ENCODE measurements around the gene HAUS2.

Gene HAUS2

GRCh38 chr15:42523331-42523730, 25.3 kb upstream of the HAUS2 start:
- no peak for TF ChIP-seq EZH2phosphoT487 (IDR thresholded peaks at IDR 0.05; ENCODE audit: low read length)
- no peak for TF ChIP-seq EZH2 (optimal IDR thresholded peaks at IDR 0.05; ENCODE audit: low read depth, low read length)
- Histone ChIP-seq H3K4me3 (ENCODE audit: low read length) (no peak overlapping the region), H3K79me2 (ENCODE audit: low read length) (no peaks in the 10 kb centered on the region), H3K9ac (ENCODE audit: low read length) (no peak overlapping the region), H3K27me3 (replicated peaks; ENCODE audit: insufficient read depth, low read length) (no peaks in the 10 kb centered on the region), H3K27ac (ENCODE audit: low read length) (no peak overlapping the region), H3K36me3 (replicated peaks; ENCODE audit: insufficient read depth, low read length) (no peaks in the 10 kb centered on the region), H3F3A (ENCODE audit: insufficient read depth, low read length) (no peaks in the 10 kb centered on the region), H3K4me2 (ENCODE audit: low read depth, low read length) (no peak overlapping the region), H3K9me2 (replicated peaks; ENCODE audit: insufficient read depth, low read length) (no peaks in the 10 kb centered on the region), H2AFZ (ENCODE audit: low read length) (no peak overlapping the region), H4K20me1 (ENCODE audit: insufficient read depth, low read length) (no peaks in the 10 kb centered on the region), H3K9me3 (replicated peaks; ENCODE audit: insufficient read depth, low read length) (no peaks in the 10 kb centered on the region), H3K4me1 (ENCODE audit: low read length) (no peaks in the 10 kb centered on the region)
- no peak for DNase-seq

- H3K27ac ChIP-seq (ENCODE audit: low read length): no peak overlapping the region
- H4K20me1 ChIP-seq (ENCODE audit: insufficient read depth, low read length): no peaks in the 10 kb centered on the region
- H2AFZ ChIP-seq (ENCODE audit: low read length): no peak overlapping the region
- H3K4me2 ChIP-seq (ENCODE audit: low read depth, low read length): no peak overlapping the region
- TF ChIP-seq EZH2 (optimal IDR thresholded peaks at IDR 0.05; ENCODE audit: low read depth, low read length) (no peak), EZH2phosphoT487 (IDR thresholded peaks at IDR 0.05; ENCODE audit: low read length) (no peak), CTCF (IDR thresholded peaks at IDR 0.05; ENCODE audit: low read length) (no peak)
- H3F3A ChIP-seq (ENCODE audit: insufficient read depth, low read length): no peaks in the 10 kb centered on the region
- no peaks in the 10 kb centered on the region for H3K27me3 ChIP-seq (replicated peaks; ENCODE audit: insufficient read depth, low read length)
- H3K9me3 ChIP-seq (replicated peaks; ENCODE audit: insufficient read depth, low read length): no peaks in the 10 kb centered on the region
- no peaks in the 10 kb centered on the region for H3K79me2 ChIP-seq (ENCODE audit: low read length)
- no peaks in the 10 kb centered on the region for H3K9me2 ChIP-seq (replicated peaks; ENCODE audit: insufficient read depth, low read length)
- H3K4me1 ChIP-seq (ENCODE audit: low read length): no peaks in the 10 kb centered on the region
- H3K36me3 ChIP-seq (replicated peaks; ENCODE audit: insufficient read depth, low read length): no peaks in the 10 kb centered on the region
- no peak overlapping the region for H3K9ac ChIP-seq (ENCODE audit: low read length)
- no peak overlapping the region for H3K4me3 ChIP-seq (ENCODE audit: low read length)
- no peak for DNase-seq
Observed at GRCh38 chr15:42528970-42529369, 19.7 kb upstream of the HAUS2 start.

- Histone ChIP-seq H3K27me3 (replicated peaks; ENCODE audit: insufficient read depth, low read length) (no peaks in the 10 kb centered on the region), H2AFZ (ENCODE audit: low read length) (no peak overlapping the region), H3K36me3 (replicated peaks; ENCODE audit: insufficient read depth, low read length) (no peaks in the 10 kb centered on the region), H3K9ac (ENCODE audit: low read length) (no peak overlapping the region), H3K27ac (ENCODE audit: low read length) (no peak overlapping the region), H3K9me2 (replicated peaks; ENCODE audit: insufficient read depth, low read length) (no peaks in the 10 kb centered on the region), H3K4me3 (ENCODE audit: low read length) (no peak overlapping the region), H3F3A (ENCODE audit: insufficient read depth, low read length) (no peaks in the 10 kb centered on the region), H3K79me2 (ENCODE audit: low read length) (no peaks in the 10 kb centered on the region), H3K4me2 (ENCODE audit: low read depth, low read length) (no peak overlapping the region), H3K9me3 (replicated peaks; ENCODE audit: insufficient read depth, low read length) (no peaks in the 10 kb centered on the region), H4K20me1 (ENCODE audit: insufficient read depth, low read length) (no peaks in the 10 kb centered on the region), H3K4me1 (ENCODE audit: low read length) (no peaks in the 10 kb centered on the region)
- TF ChIP-seq CTCF (IDR thresholded peaks at IDR 0.05; ENCODE audit: low read length) (no peak), EZH2phosphoT487 (IDR thresholded peaks at IDR 0.05; ENCODE audit: low read length) (no peak), EZH2 (optimal IDR thresholded peaks at IDR 0.05; ENCODE audit: low read depth, low read length) (no peak)
- no peak for DNase-seq
Observed at GRCh38 chr15:42533246-42533645, 15.4 kb upstream of the HAUS2 start.

GRCh38 chr15:42544853-42545629, 3.6 kb upstream of the HAUS2 start:
- Histone ChIP-seq H3K9me2 (replicated peaks; ENCODE audit: insufficient read depth, low read length) (no peaks in the 10 kb centered on the region), H4K20me1 (ENCODE audit: insufficient read depth, low read length) (no peaks in the 10 kb centered on the region), H3K4me3 (ENCODE audit: low read length) (no peak overlapping the region), H3K9me3 (replicated peaks; ENCODE audit: insufficient read depth, low read length) (no peaks in the 10 kb centered on the region), H3K27me3 (replicated peaks; ENCODE audit: insufficient read depth, low read length) (no peaks in the 10 kb centered on the region), H3K27ac (ENCODE audit: low read length) (no peak overlapping the region), H3K36me3 (replicated peaks; ENCODE audit: insufficient read depth, low read length) (peaks cover 4% of the 10 kb centered on the region; the same call in 1 of the 2 replicates), H3K79me2 (ENCODE audit: low read length) (peaks cover 43% of the 10 kb centered on the region), H3K9ac (ENCODE audit: low read length) (no peak overlapping the region), H3K4me1 (ENCODE audit: low read length) (peaks cover 16% of the 10 kb centered on the region; the same call in 1 of the 2 replicates), H2AFZ (ENCODE audit: low read length) (no peak overlapping the region), H3K4me2 (ENCODE audit: low read depth, low read length) (no peak overlapping the region), H3F3A (ENCODE audit: insufficient read depth, low read length) (peaks cover 14% of the 10 kb centered on the region)
- TF ChIP-seq CTCF (IDR thresholded peaks at IDR 0.05; ENCODE audit: low read length): no peak
- no peak for TF ChIP-seq EZH2 (optimal IDR thresholded peaks at IDR 0.05; ENCODE audit: low read depth, low read length)
- TF ChIP-seq EZH2phosphoT487 (IDR thresholded peaks at IDR 0.05; ENCODE audit: low read length): no peak
- no peak for DNase-seq

All from MM.1S (cell line).